ENCODE data around the gene CIDEC.

DNA sequence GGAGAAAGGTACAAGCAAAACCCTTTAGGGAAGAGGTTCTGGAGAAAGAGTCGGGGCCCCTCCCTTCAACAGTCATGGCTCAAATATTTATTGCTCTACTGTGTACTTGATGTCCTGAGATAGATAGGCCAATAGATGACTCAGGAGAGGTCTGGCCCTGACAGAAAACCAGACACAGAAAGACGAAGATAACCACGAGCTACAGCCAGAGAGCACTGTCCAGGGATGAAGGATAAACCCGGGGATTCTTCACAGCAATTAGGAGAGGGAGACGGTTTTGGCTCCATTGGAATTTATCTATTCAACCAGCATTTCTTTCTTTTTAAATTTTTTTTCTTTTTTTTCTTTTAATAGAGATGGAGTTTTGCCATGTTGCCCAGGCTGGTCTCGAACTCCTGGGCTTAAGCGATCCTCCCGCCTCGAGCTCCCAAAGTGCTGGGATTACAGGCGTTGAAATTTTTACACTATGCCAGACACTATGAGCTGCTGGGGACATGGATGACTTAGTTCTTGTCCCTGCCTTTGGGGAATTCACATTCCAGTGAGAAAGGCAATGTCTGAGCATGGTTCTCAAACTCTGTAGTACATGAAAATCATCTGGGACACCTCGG, 4.6 kb upstream of the CIDEC start:
- no peak for TF ChIP-seq EZH2 (IDR thresholded peaks at IDR 0.05)
- no peak for TF ChIP-seq POLR2AphosphoS5 (IDR thresholded peaks at IDR 0.05; ENCODE audit: borderline replicate concordance, low read depth, low read length)
